Putamen (tissue), 1 donor: ENCODE results near the gene BTBD3.

Experiments
- DNase-seq: peaks from one replicate; pipeline ENCODE4 v3.0.0-alpha.2; 2016; ENCODE audit warnings: low spot score

BTBD3 gene

GRCh38 chr20:11918391-11918845 is 725 bp downstream of the BTBD3 start:
- DNase-seq, result no peak

DNA sequence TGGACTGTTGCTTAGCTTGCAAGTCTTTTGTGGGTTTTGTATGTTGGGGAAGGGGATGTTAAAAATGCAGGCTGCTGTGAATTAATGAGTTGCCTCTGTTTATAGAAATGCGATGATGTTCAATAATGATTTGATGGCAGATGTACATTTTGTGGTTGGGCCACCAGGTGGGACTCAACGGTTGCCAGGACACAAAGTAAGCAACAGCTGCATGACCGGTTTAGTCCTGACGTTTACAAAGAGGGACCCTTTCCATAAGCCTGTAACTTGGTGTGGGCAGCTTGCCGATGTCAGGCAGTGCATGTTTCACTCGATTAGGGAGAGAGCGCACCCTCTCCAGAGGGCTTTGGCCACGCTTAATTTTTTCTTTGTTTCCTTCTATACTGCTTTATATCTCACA is 1.3 kb downstream of the BTBD3 start:
- peak; percentile 65 for DNase-seq

GRCh38 chr20:11919581-11919980 is 1.9 kb downstream of the BTBD3 start:
- DNase-seq, result no peak

DNA sequence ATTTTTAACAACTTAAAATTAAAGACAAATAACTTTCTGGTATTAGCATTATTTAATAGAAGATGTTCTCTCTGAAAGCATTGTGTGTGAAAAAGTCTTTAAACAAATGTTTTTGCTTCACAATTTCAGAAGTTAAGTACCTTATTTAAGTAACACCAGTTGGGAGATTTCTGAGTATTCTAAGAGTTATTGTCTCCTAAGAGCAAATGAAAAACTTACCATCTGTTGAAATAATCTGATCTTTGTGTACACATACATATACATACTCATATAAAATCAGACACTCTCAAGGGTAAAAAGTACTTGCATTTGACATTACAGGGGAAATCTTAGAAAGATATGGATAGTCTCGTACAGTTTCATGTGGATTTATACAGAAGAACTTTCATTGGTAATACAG is 2.4 kb downstream of the BTBD3 start:
- no peak for DNase-seq

GRCh38 chr20:11921321-11921720 is 3.6 kb downstream of the BTBD3 start:
- DNase-seq, result no peak

DNA sequence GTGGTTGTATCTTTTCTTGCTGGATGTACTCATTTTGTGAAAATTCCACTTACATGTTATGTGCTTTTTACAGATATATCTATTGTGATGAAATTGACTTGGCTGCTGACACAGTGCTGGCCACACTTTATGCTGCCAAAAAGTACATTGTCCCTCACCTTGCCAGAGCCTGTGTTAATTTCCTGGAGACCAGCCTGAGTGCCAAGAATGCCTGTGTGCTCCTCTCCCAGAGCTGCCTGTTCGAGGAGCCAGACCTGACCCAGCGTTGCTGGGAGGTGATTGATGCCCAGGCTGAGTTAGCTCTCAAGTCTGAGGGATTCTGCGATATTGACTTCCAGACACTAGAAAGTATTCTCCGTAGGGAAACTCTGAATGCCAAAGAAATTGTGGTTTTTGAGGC is 4.9 kb downstream of the BTBD3 start:
- no peak for DNase-seq

- no peak for DNase-seq
Observed at GRCh38 chr20:11924923-11925322, 7.2 kb downstream of the BTBD3 start.

DNA sequence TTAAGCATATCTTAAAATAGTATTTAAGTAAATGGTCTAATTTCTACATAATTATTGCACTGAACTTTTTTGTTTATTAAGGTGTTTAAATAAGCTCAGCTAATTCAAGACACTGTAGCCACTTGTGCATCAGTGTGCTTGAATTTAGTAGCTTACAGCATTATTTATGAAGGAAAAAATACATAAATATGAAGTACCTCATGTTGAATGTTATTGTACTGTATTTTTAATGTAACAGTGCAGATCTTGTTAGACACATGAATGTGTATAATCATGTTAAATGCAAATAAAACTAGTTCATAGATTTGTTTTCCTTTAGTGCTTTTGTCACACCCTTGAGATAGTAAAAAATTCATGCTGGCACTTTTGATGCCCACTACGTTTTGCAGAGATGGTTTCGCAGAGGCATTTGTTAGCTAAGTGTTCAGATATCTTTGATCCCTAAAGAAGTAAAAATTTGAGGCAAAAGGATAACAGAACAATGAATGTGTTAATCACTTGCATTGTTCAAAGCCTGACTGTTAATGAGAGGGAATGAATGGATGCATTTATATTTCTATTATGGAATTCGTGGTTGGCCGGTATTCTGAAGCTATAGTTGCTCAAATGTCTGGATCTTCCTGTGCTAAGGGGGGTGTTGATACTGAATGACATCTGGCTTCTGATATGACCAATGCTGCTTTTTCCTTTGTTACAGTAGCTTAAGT is 8.8 kb downstream of the BTBD3 start:
- no peak for DNase-seq

- DNase-seq, result no peak
Observed at GRCh38 chr20:11929947-11930346, 12.3 kb downstream of the BTBD3 start.

DNA sequence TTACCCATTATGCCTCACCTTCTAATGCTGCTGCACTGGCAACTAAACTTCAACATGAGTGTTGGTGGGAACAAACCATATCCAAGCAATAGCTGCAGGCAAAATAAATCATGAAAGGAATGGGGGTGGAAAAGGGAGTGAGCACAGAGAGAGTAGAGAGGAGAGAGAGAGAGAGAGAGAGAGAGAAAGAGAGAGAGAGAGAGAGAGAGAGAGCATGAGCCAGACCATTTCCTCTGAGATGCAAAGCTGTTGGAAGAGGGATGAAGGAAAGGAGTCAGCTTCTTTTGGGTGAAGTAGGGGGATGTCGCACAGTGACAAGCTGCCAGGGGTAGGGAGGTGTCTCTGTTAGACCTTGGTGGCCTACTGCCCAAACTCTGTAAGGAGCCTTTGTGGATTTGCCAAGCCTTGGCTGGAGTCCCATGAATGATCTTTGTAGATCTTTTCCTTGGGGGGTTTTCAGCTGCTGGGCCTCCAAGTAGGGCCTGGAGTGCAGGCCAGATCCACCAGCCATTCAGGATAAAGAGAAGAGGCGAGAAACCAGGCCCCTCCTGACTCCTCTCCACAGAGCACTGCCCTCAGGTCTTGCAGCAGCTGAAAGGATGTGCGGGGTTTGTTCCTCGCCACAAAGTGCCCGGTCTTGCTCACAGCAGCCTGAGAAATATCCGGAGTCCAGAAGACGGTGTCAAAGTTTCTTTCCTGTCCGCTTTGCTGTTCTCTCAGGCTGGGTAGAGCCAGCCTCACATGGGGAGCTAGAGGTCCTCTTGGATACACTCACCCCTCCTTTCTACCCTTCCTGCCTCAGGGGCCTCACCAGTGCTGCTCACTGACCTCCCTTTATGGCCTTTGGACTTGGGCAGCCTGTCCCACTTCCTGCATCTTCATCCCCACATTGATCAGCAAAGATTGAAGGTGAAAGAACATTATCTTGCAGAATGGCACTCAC is 17.8 kb downstream of the BTBD3 start:
- DNase-seq, result no peak

GRCh38 chr20:11936157-11936556 is 18.5 kb downstream of the BTBD3 start:
- DNase-seq, result no peak

DNA sequence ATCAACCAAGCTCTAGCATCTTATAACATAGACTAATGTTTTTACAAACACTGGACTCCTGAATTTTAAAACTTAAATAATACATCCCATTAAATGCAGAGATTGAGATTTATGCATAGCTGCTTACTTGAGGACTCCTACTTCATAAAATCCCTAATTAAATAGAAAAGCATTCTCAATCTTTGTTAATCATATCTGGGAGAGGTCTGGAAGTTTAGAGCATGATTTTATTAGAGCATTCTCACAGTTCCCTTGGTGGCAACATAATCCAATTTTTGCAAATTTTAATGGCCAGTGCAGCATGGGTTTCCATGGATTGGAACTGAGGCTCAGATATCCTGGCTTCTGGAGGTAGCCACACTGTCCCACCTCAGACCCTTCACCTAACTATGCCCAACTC is 19.5 kb downstream of the BTBD3 start:
- no peak for DNase-seq

GRCh38 chr20:11941593-11942246 is 24.0 kb downstream of the BTBD3 start:
- no peak for DNase-seq

DNA sequence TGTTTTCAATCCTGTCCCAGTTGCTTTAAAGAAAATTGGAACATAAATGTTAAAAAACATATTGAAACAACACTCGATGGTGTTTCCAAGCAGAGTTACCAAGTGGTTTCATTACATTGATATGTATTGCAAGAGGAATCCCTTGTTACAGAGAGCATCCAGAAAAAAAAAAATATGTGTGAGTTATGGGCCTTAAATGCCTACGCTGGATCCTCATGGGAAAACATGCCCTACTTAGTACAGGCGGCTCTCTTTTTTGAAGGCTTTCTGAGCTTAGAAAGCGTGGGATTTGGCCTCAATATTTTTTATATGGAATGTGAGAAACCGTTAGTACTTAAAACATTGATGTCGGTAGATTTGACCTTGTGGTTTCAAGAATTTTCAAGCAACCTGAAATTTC is 26.1 kb downstream of the BTBD3 start:
- no peak for DNase-seq

DNA sequence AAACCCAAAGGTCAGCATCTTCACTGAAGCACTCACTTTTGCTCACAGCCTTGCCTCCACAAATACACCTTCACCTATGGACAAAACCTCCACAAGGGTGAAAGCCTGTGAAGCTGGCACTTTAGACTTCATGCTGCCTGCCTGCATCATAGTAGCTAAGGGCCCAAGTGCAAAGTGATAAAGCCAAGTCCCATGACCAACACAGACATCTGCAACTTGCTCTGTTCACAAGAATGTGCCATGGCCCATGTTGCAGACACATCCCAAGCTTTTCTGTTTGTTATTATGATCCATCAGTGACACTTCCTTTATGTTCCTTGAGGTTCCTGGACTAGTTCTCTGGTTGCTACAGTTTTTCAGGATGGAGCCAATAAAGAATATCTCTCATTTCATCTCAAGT is 31.1 kb downstream of the BTBD3 start:
- DNase-seq, result no peak

DNA sequence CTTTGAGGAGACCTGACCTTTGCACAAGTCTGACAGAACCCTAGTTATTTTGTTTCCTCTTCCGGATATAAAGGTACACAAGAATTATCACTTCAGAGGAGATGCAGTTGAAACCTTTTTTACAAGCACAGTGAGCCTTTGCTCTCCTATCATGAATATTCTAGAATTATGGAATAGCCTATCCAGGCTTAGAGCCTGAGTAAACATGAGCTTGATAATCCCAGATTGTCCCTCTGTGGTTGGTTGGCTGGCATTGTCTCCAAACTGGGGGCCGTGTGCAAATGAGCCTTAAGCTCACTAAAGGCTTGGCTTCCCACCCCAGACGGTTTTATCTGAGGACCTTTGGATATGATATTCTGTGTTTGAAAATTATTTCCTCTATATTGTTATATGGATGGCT is 32.0 kb downstream of the BTBD3 start:
- DNase-seq, result no peak

DNA sequence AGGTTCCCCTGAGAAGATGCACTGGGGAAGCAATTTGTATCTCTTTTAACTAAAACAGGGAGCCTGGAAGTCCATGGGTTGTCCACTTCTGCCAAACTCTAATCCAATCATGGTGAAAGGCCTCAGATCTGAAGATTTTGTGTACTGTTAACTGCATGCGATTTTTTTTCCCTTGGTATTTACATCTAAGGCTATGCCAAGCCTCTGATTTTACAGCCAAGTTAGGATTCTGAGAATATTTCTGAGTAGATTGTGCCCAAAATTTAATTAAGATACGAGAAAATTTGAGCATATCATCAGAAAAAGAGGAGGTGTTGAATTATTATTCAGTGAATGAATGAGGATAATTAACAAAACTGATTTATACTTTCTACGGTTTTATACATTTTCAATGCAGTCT is 34.0 kb downstream of the BTBD3 start:
- no peak for DNase-seq

GRCh38 chr20:11952639-11953038 is 34.9 kb downstream of the BTBD3 start:
- DNase-seq, result no peak

DNA sequence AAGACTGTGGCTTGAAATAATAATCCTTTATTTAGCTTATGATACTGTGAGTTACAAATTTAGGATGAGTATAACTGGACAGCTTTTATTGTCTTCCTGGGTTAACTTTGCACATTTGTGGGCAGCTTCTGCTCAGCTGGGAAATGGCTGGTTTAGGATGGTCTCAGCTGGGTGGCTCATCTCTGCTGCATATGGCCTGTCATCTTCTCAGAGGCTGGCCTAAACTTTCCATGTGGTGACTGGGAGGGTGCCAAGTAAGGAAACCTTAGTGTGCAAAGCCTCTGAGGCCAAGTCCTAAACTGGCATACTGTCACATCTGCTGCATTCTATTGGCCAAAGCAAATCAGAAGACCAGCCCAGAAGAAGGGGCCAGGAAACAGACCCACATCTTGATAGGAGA is 40.2 kb downstream of the BTBD3 start:
- no peak for DNase-seq

- DNase-seq, result no peak
Observed at GRCh38 chr20:11958855-11959254, 41.2 kb downstream of the BTBD3 start.

GRCh38 chr20:11965602-11966001 is 47.9 kb downstream of the BTBD3 start:
- no peak for DNase-seq

DNA sequence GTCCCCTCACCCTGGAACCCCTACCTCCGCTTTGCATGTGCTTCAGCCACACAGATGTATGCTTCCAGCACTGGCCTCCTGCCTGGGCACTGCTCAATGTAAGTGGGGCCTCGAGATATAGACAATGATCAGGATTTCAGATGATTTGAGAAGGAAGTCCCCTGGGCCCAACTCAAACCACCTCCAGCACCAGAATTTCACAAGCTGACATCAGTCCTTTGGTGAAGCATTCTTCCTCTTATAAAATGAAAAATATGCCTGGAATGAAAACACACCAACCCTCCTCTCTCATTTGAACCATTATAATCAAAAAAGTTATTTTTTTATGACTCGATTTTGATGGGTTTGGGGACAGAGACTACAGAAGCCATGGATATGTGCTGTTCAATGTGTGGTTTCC is 48.5 kb downstream of the BTBD3 start:
- DNase-seq, result no peak
